Chondrocyte (in vitro differentiated cells): ENCODE results near the gene PRR9. TPM values are rescaled to one million over a fixed set of nuclear protein-coding genes. Genes with fewer than 3 reads are reported as not detected.
A peak's percentile ranks its signal among the peaks of the same experiment; 100 is the strongest.
"Not testable (repeated sequence)": the region's sequence is repeated elsewhere in the genome, so short reads cannot be mapped to it uniquely, and the experiment has no call there.

Experiments used
- DNase-seq: peaks from one replicate; pipeline ENCODE4 v3.0.0; 2021; ENCODE audit warnings: mixed read lengths, low spot score
- H3K27ac Mint-ChIP-seq: one replicate; pipeline ENCODE4 v1.8.0; 2021; ENCODE audit warnings: mild to moderate bottlenecking, moderate library complexity, mixed read lengths; ENCODE audit not compliant: unreplicated experiment
- H3K27me3 Mint-ChIP-seq: 2 replicates; pipeline ENCODE4 v1.8.0; 2021; ENCODE audit warnings: low read depth, mixed read lengths
- H3K36me3 Mint-ChIP-seq: 2 replicates; pipeline ENCODE4 v1.8.0; 2021; ENCODE audit warnings: low read depth, mixed read lengths
- H3K4me1 Mint-ChIP-seq: 2 replicates; pipeline ENCODE4 v1.8.0; 2021; ENCODE audit warnings: low read depth, mild to moderate bottlenecking, mixed read lengths
- H3K4me3 Mint-ChIP-seq: one replicate; pipeline ENCODE4 v1.8.0; 2021; ENCODE audit warnings: mild to moderate bottlenecking, moderate library complexity, mixed read lengths; ENCODE audit not compliant: unreplicated experiment
- H3K9me3 Mint-ChIP-seq: 2 replicates; pipeline ENCODE4 v1.8.0; 2021; ENCODE audit warnings: low read depth, mixed read lengths
- CTCF ChIP-seq: fragments of 200-600 bp; sonication (generic); IDR thresholded peaks from 2 replicates; pipeline ENCODE4 v1.5.0; 2021; ENCODE audit warnings: antibody characterized with exemption, mild to moderate bottlenecking, moderate library complexity
- total RNA-seq: library from RNA; stranded (reverse); gene quantifications from 3 replicates; pipeline ENCODE4 v1.2.1, GENCODE V29; 2021

The PRR9 gene
- total RNA-seq, 1 donor from 2014 or later, result not detected

GRCh38 chr1:153217744-153218416 lies 496 bp downstream of the PRR9 start:
- H3K36me3 Mint-ChIP-seq, result no peaks in the 10 kb centered on the region
- no peaks in the 10 kb centered on the region for H3K4me1 Mint-ChIP-seq
- H3K27ac Mint-ChIP-seq, result no peak overlapping the region
- DNase-seq, result no peak
- no peak overlapping the region for H3K4me3 Mint-ChIP-seq
- H3K9me3 Mint-ChIP-seq, result no peaks in the 10 kb centered on the region
- peaks cover 11% of the 10 kb centered on the region for H3K27me3 Mint-ChIP-seq
- TF ChIP-seq CTCF, result no peak

GRCh38 chr1:153220606-153221303 lies 3.4 kb downstream of the PRR9 start:
- DNase-seq, result no peak
- Mint-ChIP-seq H3K27ac (no peak overlapping the region), H3K9me3 (no peaks in the 10 kb centered on the region), H3K4me1 (no peaks in the 10 kb centered on the region), H3K36me3 (no peaks in the 10 kb centered on the region), H3K4me3 (no peak overlapping the region), H3K27me3 (peaks cover 17% of the 10 kb centered on the region)
- no peak for TF ChIP-seq CTCF

GRCh38 chr1:153223040-153223891 lies 5.9 kb downstream of the PRR9 start:
- DNase-seq, H3K4me1 Mint-ChIP-seq, H3K27ac Mint-ChIP-seq, H3K36me3 Mint-ChIP-seq, H3K4me3 Mint-ChIP-seq, H3K9me3 Mint-ChIP-seq: not testable (repeated sequence)
- H3K27me3 Mint-ChIP-seq, result peaks cover 13% of the 10 kb centered on the region
- peak; percentile 82 for TF ChIP-seq CTCF

GRCh38 chr1:153227810-153228209 lies 10.4 kb downstream of the PRR9 start:
- no peak for TF ChIP-seq CTCF
- Mint-ChIP-seq H3K9me3 (no peaks in the 10 kb centered on the region), H3K27me3 (peaks cover 16% of the 10 kb centered on the region), H3K27ac (no peak overlapping the region), H3K4me1 (no peaks in the 10 kb centered on the region), H3K36me3 (no peaks in the 10 kb centered on the region), H3K4me3 (no peak overlapping the region)
- no peak for DNase-seq

- H3K9me3 Mint-ChIP-seq, result no peaks in the 10 kb centered on the region
- H3K4me3 Mint-ChIP-seq, result no peak overlapping the region
- no peaks in the 10 kb centered on the region for H3K36me3 Mint-ChIP-seq
- no peaks in the 10 kb centered on the region for H3K4me1 Mint-ChIP-seq
- no peak for TF ChIP-seq CTCF
- no peak for DNase-seq
- H3K27me3 Mint-ChIP-seq, result peaks cover 14% of the 10 kb centered on the region
- no peak overlapping the region for H3K27ac Mint-ChIP-seq
Measured at GRCh38 chr1:153228491-153228890, 11.1 kb downstream of the PRR9 start.
